NCI-H460 (cell line): ENCODE measurements around the gene ELMO2. TPM values are rescaled to one million over a fixed set of nuclear protein-coding genes. Genes with fewer than 3 reads are reported as not detected.
"Not testable (repeated sequence)": the region's sequence is repeated elsewhere in the genome, so short reads cannot be mapped to it uniquely, and the experiment has no call there.

ENCODE experiments used
- DNase-seq: peaks from one replicate; pipeline ENCODE4 v3.0.0-alpha.2; 2016; ENCODE audit warnings: low read depth; ENCODE audit errors: extremely low read depth
- total RNA-seq: library from RNA; depleted of rRNA; stranded (reverse); fragments of >200 nt; shearing (Covaris generic); gene quantifications from 2 replicates; pipeline ENCODE4 v1.2.3, GENCODE V29; 2014

ELMO2 gene
- total RNA-seq, 1 experiment from 2014 or later, result 22.3 TPM

GRCh38 chr20:46406986-46407670, 713 bp upstream of the ELMO2 start:
- DNase-seq, result no peak

GRCh38 chr20:46402331-46402811, 4.0 kb downstream of the ELMO2 start:
- DNase-seq, result no peak

- no peak for DNase-seq
Measured at GRCh38 chr20:46401478-46401860, 4.9 kb downstream of the ELMO2 start.

GRCh38 chr20:46400828-46401477, 5.5 kb downstream of the ELMO2 start:
- DNase-seq, result no peak

GRCh38 chr20:46400253-46400652, 6.2 kb downstream of the ELMO2 start:
- no peak for DNase-seq

GRCh38 chr20:46399401-46399800, 7.0 kb downstream of the ELMO2 start:
- DNase-seq, result no peak

GRCh38 chr20:46398963-46399362, 7.5 kb downstream of the ELMO2 start:
- no peak for DNase-seq

GRCh38 chr20:46396052-46396740, 10.2 kb downstream of the ELMO2 start:
- no peak for DNase-seq

GRCh38 chr20:46394872-46395760, 11.3 kb downstream of the ELMO2 start:
- DNase-seq, result no peak

- no peak for DNase-seq
Measured at GRCh38 chr20:46393967-46394366, 12.4 kb downstream of the ELMO2 start.

- DNase-seq, result no peak
Measured at GRCh38 chr20:46388937-46389336, 17.5 kb downstream of the ELMO2 start.

GRCh38 chr20:46388201-46388836, 18.1 kb downstream of the ELMO2 start:
- DNase-seq, result no peak

GRCh38 chr20:46387054-46387453, 19.4 kb downstream of the ELMO2 start:
- not testable (repeated sequence) for DNase-seq

GRCh38 chr20:46378412-46379009, 27.9 kb downstream of the ELMO2 start:
- no peak for DNase-seq

GRCh38 chr20:46377518-46377917, 28.9 kb downstream of the ELMO2 start:
- no peak for DNase-seq

GRCh38 chr20:46376196-46376785, 30.1 kb downstream of the ELMO2 start:
- DNase-seq, result no peak

- no peak for DNase-seq
Measured at GRCh38 chr20:46375771-46376170, 30.6 kb downstream of the ELMO2 start.

GRCh38 chr20:46374383-46374782, 32.0 kb downstream of the ELMO2 start:
- no peak for DNase-seq

GRCh38 chr20:46371656-46372055, 34.8 kb downstream of the ELMO2 start:
- DNase-seq, result no peak

GRCh38 chr20:46368902-46369268, 37.5 kb downstream of the ELMO2 start:
- no peak for DNase-seq
